Measurements from ENCODE around the gene ERI3.

The ERI3 gene

DNA sequence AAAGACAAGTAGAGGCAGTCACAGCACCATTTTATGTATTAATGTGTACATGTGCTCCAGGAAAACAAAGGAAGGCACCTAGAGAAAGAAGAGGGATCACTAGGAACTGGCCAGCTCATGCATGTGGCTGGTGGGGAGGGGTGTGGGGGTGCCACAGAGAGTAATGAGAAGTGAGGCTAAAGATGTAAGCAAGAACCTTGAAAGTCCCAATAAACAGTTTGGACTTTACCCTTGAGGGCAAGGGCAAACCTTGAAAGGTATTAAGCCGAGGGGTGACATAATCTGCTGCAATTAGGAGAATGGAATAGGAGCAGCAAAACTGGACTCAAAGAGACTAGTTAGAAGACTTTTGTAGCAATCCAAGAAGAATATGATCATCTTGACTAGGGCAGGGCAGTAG lies 51.5 kb downstream of the ERI3 start:
- H3K27me3 ChIP-seq: no peaks in the 10 kb centered on the region
- TF ChIP-seq, protein P1, sequence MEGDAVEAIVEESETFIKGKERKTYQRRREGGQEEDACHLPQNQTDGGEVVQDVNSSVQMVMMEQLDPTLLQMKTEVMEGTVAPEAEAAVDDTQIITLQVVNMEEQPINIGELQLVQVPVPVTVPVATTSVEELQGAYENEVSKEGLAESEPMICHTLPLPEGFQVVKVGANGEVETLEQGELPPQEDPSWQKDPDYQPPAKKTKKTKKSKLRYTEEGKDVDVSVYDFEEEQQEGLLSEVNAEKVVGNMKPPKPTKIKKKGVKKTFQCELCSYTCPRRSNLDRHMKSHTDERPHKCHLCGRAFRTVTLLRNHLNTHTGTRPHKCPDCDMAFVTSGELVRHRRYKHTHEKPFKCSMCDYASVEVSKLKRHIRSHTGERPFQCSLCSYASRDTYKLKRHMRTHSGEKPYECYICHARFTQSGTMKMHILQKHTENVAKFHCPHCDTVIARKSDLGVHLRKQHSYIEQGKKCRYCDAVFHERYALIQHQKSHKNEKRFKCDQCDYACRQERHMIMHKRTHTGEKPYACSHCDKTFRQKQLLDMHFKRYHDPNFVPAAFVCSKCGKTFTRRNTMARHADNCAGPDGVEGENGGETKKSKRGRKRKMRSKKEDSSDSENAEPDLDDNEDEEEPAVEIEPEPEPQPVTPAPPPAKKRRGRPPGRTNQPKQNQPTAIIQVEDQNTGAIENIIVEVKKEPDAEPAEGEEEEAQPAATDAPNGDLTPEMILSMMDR (IDR thresholded peaks at IDR 0.05): no peak
- peaks cover 23% of the 10 kb centered on the region for H3K36me3 ChIP-seq
- no peak overlapping the region for H3K4me3 ChIP-seq (ENCODE audit: low read depth in 1 of 2, low read length in 1 of 2)
- no peaks in the 10 kb centered on the region for H3K9me3 ChIP-seq
- H3K27ac ChIP-seq: no peak overlapping the region
- H3K4me1 ChIP-seq (ENCODE audit: control insufficient read depth in 1 of 2, insufficient read depth in 1 of 2, low read depth in 1 of 2, low read length in 1 of 2): no peaks in the 10 kb centered on the region

DNA sequence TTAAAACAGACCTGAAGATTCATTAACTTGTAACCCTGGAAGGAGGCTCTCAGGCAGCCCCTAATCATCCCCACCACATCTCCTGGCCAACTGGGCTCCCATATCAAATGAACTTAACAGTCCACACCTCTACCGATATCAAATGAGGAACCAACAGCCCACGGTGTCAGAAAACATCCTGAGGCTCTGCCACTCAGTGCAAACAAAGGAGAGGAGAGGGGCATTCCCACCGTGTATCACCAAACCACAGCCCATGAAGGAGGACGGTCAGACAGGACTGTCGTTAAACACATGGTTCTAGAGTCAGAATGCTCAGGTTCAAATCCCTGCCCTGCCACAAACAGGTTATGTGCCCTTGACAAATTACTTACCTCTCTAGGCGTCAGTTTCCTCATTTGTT lies 52.5 kb downstream of the ERI3 start:
- TF ChIP-seq, protein P1 (IDR thresholded peaks at IDR 0.05): no peak
- no peak overlapping the region for H3K4me3 ChIP-seq (ENCODE audit: low read depth in 1 of 2, low read length in 1 of 2)
- no peak overlapping the region for H3K27ac ChIP-seq
- peaks cover 15% of the 10 kb centered on the region for H3K36me3 ChIP-seq
- no peaks in the 10 kb centered on the region for H3K27me3 ChIP-seq
- no peaks in the 10 kb centered on the region for H3K4me1 ChIP-seq (ENCODE audit: control insufficient read depth in 1 of 2, insufficient read depth in 1 of 2, low read depth in 1 of 2, low read length in 1 of 2)
- no peaks in the 10 kb centered on the region for H3K9me3 ChIP-seq

DNA sequence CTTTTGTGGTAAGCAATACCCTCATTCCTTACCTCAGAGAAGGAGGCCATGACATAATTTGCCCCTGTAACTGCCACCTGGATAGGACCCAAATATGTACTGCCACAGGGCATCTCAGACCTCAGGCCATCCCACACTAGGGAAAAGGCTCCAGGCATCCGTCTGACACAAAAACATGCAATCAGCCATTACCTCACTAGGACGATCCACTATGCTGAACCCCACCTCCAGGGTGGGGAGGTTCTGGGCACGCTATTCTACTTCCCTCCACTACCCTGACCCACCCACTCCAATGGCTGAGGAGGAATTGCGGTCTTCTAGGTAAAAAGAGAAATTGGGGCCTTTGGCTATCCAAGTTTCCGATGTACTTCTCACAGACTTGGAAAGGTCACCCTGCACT lies 53.6 kb downstream of the ERI3 start:
- TF ChIP-seq, protein P1 (IDR thresholded peaks at IDR 0.05): no peak
- H3K36me3 ChIP-seq: peaks cover 15% of the 10 kb centered on the region
- H3K27ac ChIP-seq: no peak overlapping the region
- H3K9me3 ChIP-seq: no peaks in the 10 kb centered on the region
- no peak overlapping the region for H3K4me3 ChIP-seq (ENCODE audit: low read depth in 1 of 2, low read length in 1 of 2)
- no peaks in the 10 kb centered on the region for H3K4me1 ChIP-seq (ENCODE audit: control insufficient read depth in 1 of 2, insufficient read depth in 1 of 2, low read depth in 1 of 2, low read length in 1 of 2)
- H3K27me3 ChIP-seq: no peaks in the 10 kb centered on the region

DNA sequence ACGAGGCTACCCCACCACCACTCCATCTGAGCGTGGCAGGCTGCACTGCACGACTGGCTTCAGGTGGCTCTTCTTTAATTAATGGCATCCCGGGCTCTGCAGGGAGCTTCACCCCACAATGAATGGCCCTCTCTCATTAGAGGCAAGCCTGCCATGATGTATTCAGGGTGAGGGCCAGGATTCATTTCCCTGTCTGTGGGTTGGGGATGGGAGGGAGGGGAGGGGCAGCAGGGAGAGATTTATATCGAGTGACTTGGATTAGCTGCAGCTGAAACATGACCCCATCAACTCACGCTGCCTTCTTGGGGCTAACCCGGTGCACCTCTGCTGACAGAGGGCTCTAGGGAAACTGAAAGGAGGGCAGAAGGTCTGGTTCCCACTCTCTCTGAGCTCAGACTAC lies 54.2 kb downstream of the ERI3 start:
- Histone ChIP-seq H3K9me3 (no peaks in the 10 kb centered on the region), H3K4me1 (ENCODE audit: control insufficient read depth in 1 of 2, insufficient read depth in 1 of 2, low read depth in 1 of 2, low read length in 1 of 2) (no peaks in the 10 kb centered on the region), H3K4me3 (ENCODE audit: low read depth in 1 of 2, low read length in 1 of 2) (no peak overlapping the region), H3K27me3 (no peaks in the 10 kb centered on the region), H3K36me3 (peaks cover 17% of the 10 kb centered on the region), H3K27ac (no peak overlapping the region)
- TF ChIP-seq, protein P1 (IDR thresholded peaks at IDR 0.05): no peak

DNA sequence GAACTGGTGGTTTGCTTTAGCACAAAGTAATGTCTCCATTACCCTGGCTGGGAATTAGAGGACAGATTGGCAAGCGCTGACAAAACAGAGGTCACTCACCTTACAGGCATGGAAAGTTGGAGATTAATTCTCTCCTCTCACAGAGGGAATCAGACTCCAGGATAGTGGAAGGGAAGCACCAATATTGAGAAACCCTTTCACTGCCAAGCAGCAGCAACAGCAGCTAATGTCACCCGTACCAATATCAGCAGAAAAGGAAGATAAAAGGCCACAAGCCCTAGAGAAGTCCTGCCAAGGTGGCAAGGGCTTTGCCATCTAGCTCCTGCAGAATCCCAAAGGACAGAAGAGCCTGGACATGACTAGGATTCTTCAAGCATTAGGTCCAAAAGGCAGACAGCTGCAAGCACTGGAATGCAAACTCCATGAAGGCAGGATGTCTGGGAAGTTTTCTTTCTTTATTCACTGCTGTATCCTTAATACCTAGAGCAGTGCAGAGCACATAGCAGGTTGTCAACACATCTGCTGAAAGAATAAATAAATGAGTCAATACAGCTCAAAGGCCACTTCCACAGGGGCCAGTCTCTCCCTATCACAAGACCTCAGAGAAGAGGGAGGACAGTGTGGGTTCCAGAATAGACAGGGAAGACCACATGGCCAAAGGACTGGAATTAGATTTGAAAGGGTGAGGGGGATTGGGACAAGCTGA lies 57.2 kb downstream of the ERI3 start:
- no peak overlapping the region for H3K27ac ChIP-seq
- no peaks in the 10 kb centered on the region for H3K27me3 ChIP-seq
- no peaks in the 10 kb centered on the region for H3K9me3 ChIP-seq
- peaks cover 17% of the 10 kb centered on the region for H3K36me3 ChIP-seq
- TF ChIP-seq, protein P1 (IDR thresholded peaks at IDR 0.05): no peak
- no peaks in the 10 kb centered on the region for H3K4me1 ChIP-seq (ENCODE audit: control insufficient read depth in 1 of 2, insufficient read depth in 1 of 2, low read depth in 1 of 2, low read length in 1 of 2)
- H3K4me3 ChIP-seq (ENCODE audit: low read depth in 1 of 2, low read length in 1 of 2): no peak overlapping the region
